ENCODE measurements around the gene ALDH3A1. TPM values are rescaled to one million over a fixed set of nuclear protein-coding genes. Genes with fewer than 3 reads are reported as not detected.

Gene ALDH3A1
- total RNA-seq, 2 experiments from 2014 or later: not detected

DNA sequence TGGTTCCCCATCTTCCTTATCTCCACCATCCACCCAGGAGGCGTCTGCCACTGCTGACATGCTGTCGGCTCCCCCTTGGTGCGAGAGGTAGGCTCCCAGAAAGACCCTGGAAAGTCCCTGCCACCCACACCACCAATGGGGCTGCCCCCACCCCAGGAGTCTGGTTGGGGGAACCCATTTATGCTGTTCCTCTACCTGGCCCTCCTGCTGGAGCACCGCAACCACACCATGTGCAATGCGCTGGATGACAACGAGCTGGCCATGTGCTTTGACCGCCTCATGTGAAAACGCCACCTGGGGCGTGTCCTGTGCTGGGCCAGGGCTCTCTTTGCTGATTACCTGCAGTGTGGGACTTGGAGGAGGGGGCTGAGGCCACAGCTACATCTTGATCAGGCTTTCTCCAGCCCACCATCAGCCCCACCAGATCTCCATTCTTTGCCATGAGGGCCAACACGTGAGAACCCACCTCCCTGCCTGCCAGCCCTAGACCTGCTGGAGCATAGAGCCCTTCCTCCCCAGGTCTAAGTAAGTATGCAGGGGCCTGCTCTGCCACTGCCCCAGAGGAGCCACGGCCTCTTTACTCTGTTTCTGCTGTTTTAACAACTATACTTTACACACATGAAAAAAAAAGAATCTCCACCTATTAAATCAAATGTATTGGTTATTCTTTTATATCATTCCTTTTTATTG, 7.9 kb upstream of the ALDH3A1 start:
- ATAC-seq (ENCODE audit: poor library complexity): no peak
- H3K27ac Mint-ChIP-seq: no peak overlapping the region
- no peak for DNase-seq
- H3K36me3 Mint-ChIP-seq (ENCODE audit: low read depth): no peaks in the 10 kb centered on the region
- ChIA-PET CTCF (interaction anchor here (2.0 kb wide), 1 partner anchor 11 kb away, joined by 6 read pairs; no protein-coding TSS in a partner anchor), POLR2A (interaction anchor here (1.1 kb wide), 1 partner anchor 15 kb away, joined by 3 read pairs; no protein-coding TSS in a partner anchor)
- no peaks in the 10 kb centered on the region for H3K36me3 ChIP-seq (ENCODE audit: insufficient read depth, low read length)
- no peaks in the 10 kb centered on the region for H3K4me1 ChIP-seq (ENCODE audit: insufficient read depth, low read length)
- H3K9me3 ChIP-seq (ENCODE audit: control insufficient read depth in 1 of 2, insufficient read depth in 1 of 2, low read length in 2 of 2): no peaks in the 10 kb centered on the region
- peaks cover 14% of the 10 kb centered on the region for H3K27me3 Mint-ChIP-seq
- no peaks in the 10 kb centered on the region for H3K9me3 Mint-ChIP-seq
- H3K4me3 Mint-ChIP-seq: no peak overlapping the region
- peaks cover 0 to 5% of the 10 kb centered on the region in 2 experiments for H3K27me3 ChIP-seq (ENCODE audit: control insufficient read depth in 1 of 2, insufficient read depth in 2 of 2, low read length in 2 of 2)
- no peak overlapping the region for H3K4me3 ChIP-seq (ENCODE audit: low read length)
- no peak overlapping the region for H3K27ac ChIP-seq (ENCODE audit: low read depth in 1 of 2, low read length in 2 of 2)
- intact Hi-C loops (cut with DNase I, micrococcal nuclease): no loop called here
- TF ChIP-seq CTCF (IDR thresholded peaks at IDR 0.05): no peak
- H3K4me1 Mint-ChIP-seq (ENCODE audit: low read depth): no peaks in the 10 kb centered on the region

- Histone ChIP-seq H3K4me1 (ENCODE audit: insufficient read depth, low read length) (no peaks in the 10 kb centered on the region), H3K9me3 (ENCODE audit: control insufficient read depth in 1 of 2, insufficient read depth in 1 of 2, low read length in 2 of 2) (no peaks in the 10 kb centered on the region), H3K27ac (ENCODE audit: low read depth in 1 of 2, low read length in 2 of 2) (no peak overlapping the region), H3K27me3 (ENCODE audit: control insufficient read depth in 1 of 2, insufficient read depth in 2 of 2, low read length in 2 of 2) (peaks cover 0 to 5% of the 10 kb centered on the region in 2 experiments), H3K36me3 (ENCODE audit: insufficient read depth, low read length) (no peaks in the 10 kb centered on the region), H3K4me3 (ENCODE audit: low read length) (no peak overlapping the region)
- Mint-ChIP-seq H3K4me3 (no peak overlapping the region), H3K36me3 (ENCODE audit: low read depth) (no peaks in the 10 kb centered on the region), H3K27me3 (peaks cover 14% of the 10 kb centered on the region), H3K9me3 (no peaks in the 10 kb centered on the region), H3K4me1 (ENCODE audit: low read depth) (no peaks in the 10 kb centered on the region), H3K27ac (no peak overlapping the region)
- CTCF ChIA-PET: interaction anchor here (2.0 kb wide), 1 partner anchor 11 kb away, joined by 6 read pairs; no protein-coding TSS in a partner anchor
- POLR2A ChIA-PET: no interaction called here
- intact Hi-C loops (cut with DNase I, micrococcal nuclease): no loop called here
- TF ChIP-seq CTCF (IDR thresholded peaks at IDR 0.05): no peak
- ATAC-seq (ENCODE audit: poor library complexity) (no peak), DNase-seq (no peak)
Observed at GRCh38 chr17:19755392-19755791, 7.3 kb upstream of the ALDH3A1 start.

DNA sequence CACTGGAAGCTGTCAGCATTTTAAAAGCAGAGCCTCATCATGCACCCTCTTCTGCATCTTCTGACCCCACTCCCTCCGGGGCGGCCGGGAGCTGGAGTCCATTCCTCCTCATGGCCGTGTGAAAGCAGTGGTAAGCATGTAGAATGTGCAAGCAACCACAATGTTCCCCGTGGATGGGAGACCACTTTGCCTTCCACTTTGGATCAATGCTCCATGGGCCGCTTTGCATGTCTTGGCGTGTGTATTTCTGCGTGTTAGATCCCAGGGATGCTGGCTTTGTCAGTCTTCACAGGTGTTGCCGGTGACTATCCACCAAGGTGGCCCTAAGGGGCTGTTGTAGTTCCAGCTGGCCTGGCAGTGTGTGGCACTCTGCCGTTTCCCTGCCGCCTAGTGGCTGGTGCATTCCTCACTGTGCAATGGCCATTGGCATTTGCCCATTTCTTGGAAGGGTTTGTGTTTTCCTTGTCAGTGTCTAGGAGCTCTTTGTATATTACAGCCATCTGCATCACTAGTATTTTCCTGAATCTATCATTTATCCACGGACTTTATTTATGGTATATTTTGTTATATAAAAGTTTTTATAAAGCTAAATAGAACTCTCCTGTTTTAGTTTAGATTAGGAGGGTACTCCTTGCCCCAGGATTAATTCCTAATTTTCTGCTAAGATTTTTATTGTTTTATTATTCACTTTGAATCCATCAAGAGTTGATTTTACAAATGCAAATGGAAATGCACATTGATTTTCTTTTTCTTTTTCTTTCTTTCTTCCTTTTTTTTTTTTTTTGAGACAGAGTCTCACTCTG, 5.8 kb upstream of the ALDH3A1 start:
- no peak for TF ChIP-seq CTCF (IDR thresholded peaks at IDR 0.05)
- H3K4me1 Mint-ChIP-seq (ENCODE audit: low read depth): no peaks in the 10 kb centered on the region
- H3K27me3 Mint-ChIP-seq: peaks cover 14% of the 10 kb centered on the region
- POLR2A ChIA-PET: interaction anchor here (1.5 kb wide), 1 partner anchor 9 kb away, joined by 4 read pairs; no protein-coding TSS in a partner anchor
- no peaks in the 10 kb centered on the region for H3K9me3 ChIP-seq (ENCODE audit: control insufficient read depth in 1 of 2, insufficient read depth in 1 of 2, low read length in 2 of 2)
- no peaks in the 10 kb centered on the region for H3K36me3 ChIP-seq (ENCODE audit: insufficient read depth, low read length)
- peaks cover 0 to 5% of the 10 kb centered on the region in 2 experiments for H3K27me3 ChIP-seq (ENCODE audit: control insufficient read depth in 1 of 2, insufficient read depth in 2 of 2, low read length in 2 of 2)
- intact Hi-C loops (cut with DNase I, micrococcal nuclease): no loop called here
- no peak overlapping the region for H3K27ac Mint-ChIP-seq
- H3K4me1 ChIP-seq (ENCODE audit: insufficient read depth, low read length): no peaks in the 10 kb centered on the region
- H3K36me3 Mint-ChIP-seq (ENCODE audit: low read depth): no peaks in the 10 kb centered on the region
- ATAC-seq (ENCODE audit: poor library complexity): no peak
- H3K4me3 ChIP-seq (ENCODE audit: low read length): no peak overlapping the region
- no peak for DNase-seq
- H3K4me3 Mint-ChIP-seq: no peak overlapping the region
- no peaks in the 10 kb centered on the region for H3K9me3 Mint-ChIP-seq
- no peak overlapping the region for H3K27ac ChIP-seq (ENCODE audit: low read depth in 1 of 2, low read length in 2 of 2)
- CTCF ChIA-PET: interaction anchor here (1.3 kb wide), 1 partner anchor 9 kb away, joined by 4 read pairs; no protein-coding TSS in a partner anchor
